NCI-H774 (cell line): ENCODE measurements around the gene MAZ.
"Not testable (repeated sequence)": the region's sequence is repeated elsewhere in the genome, so short reads cannot be mapped to it uniquely, and the experiment has no call there.

Source experiments
- DNase-seq: peaks from one replicate; lab custom pipeline; 2025; lab: John Stamatoyannopoulos, UW

The MAZ gene

GRCh38 chr16:29784901-29785500 is 21.3 kb upstream of the MAZ start:
- no peak for DNase-seq

GRCh38 chr16:29787155-29787554 is 19.2 kb upstream of the MAZ start:
- not testable (repeated sequence) for DNase-seq

- no peak for DNase-seq
Observed at GRCh38 chr16:29789775-29790182, 16.6 kb upstream of the MAZ start.

DNA sequence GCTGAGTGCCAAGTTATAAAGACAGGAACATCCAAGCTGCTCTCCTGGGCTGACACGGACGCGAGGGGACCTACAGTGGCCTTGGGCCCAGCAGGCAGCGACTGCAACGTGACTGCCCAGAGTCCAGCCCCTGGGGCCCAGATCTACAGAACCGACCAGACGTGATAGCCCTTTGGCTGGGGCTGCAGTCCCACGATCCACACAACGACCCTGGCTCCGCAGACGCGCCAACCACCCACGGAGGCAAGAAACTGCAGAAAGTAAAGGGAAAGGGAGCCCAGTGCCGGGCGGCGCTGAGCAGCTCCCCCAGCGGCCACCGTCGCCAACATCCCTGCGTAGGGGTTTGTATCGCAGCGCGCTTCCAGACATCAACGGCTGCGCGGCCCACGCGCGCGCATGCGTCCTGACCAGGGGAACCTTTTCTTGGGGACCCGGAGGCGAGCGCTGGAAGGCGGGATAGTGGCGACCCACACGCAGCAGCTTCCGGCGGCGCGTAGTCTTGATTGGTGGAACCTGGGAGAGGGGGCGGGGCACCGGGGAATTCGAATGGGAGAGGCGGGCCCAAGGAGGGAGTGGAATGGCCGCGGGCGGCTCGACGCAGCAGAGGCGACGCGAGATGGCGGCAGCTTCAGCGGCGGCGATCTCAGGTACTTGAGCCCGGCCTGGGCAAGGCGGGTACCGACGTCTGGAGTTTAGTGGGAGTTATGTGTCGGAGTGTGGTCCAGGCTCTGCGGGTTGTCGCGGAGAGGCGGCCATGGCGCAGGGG is 16.0 kb upstream of the MAZ start, which contains the start of gene KIF22:
Gene KIF22, plus strand, starts transcription at position 569 of the 766 bp plus-strand sequence. Its CDS starts 9 bp downstream, at position 578.
- peak; percentile 98 for DNase-seq

GRCh38 chr16:29790949-29791844 is 15.1 kb upstream of the MAZ start:
- DNase-seq: no peak

DNA sequence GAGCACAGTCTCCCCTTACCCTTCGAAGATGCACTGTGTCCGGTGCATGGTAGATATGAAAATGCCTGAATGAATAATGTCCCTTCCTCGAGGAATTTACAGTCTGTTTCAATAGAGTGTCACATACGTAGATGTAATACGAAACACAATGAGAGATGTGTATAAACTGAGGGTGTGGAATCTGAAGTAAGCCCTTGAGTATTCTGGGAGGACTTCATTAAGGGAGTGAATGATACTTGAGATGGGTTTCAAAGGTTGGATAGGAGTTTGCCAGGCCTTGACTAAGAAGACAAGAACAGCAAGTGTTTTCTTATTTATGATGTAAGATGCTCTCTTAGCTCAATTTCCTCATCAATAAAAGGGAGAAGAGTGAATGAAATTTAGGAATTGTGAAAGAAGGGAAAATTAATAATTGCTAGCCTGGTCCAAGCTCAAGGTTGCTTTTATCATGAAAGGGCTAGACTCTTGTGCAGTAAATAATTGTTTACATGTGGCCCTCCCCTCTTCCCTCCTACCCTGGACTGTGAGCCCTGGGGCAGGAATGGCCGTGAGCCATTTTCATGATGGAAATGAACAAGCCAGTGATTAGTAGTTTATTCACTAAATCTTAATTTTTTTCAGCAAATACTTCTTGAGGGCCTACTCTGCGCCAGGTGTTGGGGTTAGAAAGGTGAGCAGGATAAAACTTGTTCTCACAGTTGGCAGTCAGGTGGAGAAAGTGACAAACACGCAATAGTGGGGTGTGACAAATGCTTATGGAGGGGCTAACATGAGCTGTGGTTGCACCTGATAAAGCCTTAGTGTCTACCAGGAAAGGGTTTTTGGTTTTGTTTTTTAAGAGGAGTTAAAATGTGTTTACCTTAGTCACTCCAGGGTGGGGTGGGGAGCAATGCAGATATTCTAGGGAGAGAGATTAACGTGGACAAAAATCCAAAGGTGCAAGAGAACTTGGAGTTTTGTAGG is 14.2 kb upstream of the MAZ start:
- DNase-seq: no peak

DNA sequence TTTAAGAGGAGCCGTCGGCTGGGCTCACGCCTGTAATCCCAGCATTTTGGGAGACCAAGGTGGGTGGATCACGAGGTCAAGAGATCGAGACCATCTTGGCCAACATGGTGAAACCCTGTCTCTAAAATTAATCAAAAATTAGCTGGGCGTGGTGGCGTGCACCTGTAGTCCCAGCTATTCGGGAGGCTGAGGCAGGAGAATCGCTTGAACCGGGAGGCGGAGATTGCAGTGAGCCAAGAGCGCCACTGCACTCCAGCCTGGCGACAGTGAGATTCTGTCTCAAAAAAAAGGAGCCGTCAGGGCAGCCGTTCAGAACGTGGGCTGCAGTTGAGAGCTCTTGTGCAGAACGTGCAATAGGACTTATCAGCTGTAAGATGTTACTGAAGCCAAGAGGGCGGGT is 13.2 kb upstream of the MAZ start:
- DNase-seq: not testable (repeated sequence)

- DNase-seq: no peak
Observed at GRCh38 chr16:29794231-29794710, 12.1 kb upstream of the MAZ start.

- no peak for DNase-seq
Observed at GRCh38 chr16:29802416-29802935, 3.9 kb upstream of the MAZ start.

- DNase-seq: no peak
Observed at GRCh38 chr16:29804020-29804419, 2.3 kb upstream of the MAZ start.

GRCh38 chr16:29804455-29805231 is 1.7 kb upstream of the MAZ start:
- no peak for DNase-seq

DNA sequence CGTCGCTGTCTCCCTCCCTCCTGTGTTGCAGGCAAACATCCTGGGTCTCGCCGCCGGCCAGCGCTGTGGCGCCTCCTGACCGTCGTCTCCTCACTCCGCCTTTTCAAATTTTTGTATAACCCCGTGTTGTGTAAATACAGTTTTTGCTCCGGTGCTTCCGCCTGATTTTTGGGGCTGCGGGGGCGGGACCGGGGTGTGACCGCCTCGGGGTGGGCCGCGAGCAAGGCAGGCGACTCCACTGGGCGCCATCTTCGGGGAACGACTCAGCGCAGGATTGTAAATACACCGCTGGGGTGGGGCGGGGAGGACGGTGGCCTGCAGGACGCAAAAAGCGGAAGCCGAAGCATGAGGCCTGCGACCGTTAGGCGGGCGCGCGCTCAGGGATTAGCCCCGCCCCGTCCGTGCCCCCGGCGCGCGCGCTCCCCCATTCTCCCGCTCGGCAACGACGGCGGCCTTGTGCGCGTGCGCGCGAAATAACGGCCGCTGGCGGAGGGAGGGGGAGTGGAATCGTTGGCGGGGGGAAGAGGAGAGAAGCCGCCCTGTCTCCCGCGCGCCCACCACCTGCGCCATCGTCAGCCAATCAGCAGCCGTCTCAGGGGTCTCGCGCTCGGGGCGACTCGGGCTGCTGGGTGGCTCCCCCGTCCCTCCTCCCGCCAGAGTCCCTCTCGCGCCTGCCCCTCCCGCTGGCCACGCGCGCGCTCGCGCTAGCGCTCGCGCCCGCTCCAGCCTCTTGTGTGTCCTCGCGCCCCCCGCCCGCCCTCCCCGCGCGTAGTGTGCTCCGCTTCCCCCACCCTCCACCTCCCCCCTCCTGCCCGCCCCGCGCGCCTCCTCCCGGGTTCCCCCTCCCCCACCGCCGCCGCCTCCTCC is 864 bp upstream of the MAZ start:
- peak; percentile 100 for DNase-seq

- DNase-seq: peak; percentile 64
Observed at GRCh38 chr16:29806641-29807425, 504 bp downstream of the MAZ start.

DNA sequence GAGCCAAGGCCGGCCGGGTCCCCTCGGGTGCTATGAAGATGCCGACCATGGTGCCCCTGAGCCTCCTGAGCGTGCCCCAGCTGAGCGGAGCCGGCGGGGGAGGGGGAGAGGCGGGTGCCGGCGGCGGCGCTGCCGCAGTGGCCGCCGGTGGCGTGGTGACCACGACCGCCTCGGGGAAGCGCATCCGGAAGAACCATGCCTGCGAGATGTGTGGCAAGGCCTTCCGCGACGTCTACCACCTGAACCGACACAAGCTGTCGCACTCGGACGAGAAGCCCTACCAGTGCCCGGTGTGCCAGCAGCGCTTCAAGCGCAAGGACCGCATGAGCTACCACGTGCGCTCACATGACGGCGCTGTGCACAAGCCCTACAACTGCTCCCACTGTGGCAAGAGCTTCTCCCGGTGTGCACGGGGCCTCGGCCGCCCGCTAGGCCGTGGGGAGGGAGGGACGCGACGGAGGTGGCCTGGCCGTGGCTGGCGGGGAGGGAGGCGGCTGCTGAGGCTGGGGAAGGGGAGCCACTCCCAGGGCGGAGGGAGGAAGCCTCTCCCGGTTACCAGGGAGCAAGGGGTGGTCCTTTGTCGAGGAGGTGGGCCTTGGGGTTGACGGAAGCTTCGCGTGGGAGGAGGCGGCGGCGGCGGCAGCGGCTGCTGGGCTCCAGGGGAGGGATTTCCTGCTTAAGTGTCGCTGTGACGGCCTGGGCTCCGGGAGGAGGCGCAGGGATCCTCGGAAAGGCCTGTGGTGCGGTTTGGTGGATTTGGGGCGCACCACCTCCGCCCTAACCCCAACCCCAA is 1.3 kb downstream of the MAZ start:
- peak; percentile 80 for DNase-seq

DNA sequence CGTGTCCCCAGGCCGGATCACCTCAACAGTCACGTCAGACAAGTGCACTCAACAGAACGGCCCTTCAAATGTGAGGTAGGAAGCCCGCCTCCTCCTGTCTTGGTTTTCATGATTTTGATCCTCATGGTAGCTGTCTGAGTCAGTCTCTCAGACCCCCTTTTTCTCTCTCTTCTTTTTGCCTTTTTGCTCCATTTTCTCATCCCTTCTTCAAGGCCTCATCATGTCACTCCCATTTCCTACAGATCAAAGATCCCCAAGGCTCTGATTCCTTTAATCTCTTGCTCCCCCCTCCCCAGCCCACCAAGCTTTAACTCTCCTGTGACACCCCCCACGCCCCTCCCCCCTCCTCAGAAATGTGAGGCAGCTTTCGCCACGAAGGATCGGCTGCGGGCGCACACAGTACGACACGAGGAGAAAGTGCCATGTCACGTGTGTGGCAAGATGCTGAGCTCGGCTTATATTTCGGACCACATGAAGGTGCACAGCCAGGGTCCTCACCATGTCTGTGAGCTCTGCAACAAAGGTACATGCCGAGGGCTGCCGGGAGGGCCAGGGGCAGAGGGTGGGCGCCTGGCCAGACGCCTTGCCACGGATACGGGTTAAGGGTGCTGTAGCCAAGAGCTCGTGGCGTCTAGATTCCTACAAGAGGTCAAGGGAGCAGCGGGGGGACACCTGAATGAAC is 2.0 kb downstream of the MAZ start:
- no peak for DNase-seq

DNA sequence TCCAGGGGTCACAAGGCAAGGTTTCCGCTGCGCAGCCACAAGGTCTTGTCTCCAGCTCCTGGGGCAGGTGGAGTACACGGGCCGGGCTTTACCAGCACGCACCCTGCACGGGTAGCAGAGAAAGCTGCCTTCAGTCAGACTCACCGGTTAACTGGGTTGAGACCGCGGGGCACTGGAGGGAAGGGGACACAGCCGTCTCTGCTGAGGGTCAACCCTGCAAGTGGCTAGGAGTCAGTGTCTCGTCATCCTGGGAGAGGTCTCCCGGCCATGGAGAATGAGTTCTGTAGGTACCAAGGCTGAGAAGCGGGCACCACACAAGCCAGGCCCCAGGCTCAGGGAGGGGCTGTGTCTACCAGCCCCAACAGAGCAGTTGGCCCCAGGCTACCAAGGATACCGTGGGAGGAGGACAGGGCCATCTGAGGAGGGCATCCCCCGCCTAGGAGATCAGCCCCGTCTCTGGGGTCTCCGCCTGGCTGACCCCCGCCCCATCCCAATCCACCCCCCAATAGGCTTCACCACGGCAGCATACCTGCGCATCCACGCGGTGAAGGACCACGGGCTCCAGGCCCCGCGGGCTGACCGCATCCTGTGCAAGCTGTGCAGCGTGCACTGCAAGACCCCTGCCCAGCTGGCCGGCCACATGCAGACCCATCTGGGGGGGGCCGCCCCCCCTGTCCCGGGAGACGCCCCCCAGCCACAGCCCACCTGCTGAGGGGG is 2.9 kb downstream of the MAZ start:
- DNase-seq: no peak
